A673 (cell line): ENCODE measurements around the gene RAB8B.

Experiments
- CTCF ChIP-seq: fragments of 300-800, 200-600 bp; sonication (generic); conservative IDR thresholded peaks from 2 replicates; pipeline ENCODE4 v1.5.1; 2017; ENCODE audit warnings: low read depth, mild to moderate bottlenecking, antibody characterized with exemption, low read length, moderate library complexity, mixed read lengths
- EZH2 ChIP-seq: fragments of 200-600 bp; sonication (generic); IDR thresholded peaks from 2 replicates; pipeline ENCODE4 v1.6.1; 2017; ENCODE audit warnings: borderline replicate concordance, low read depth, mild to moderate bottlenecking, mixed read lengths, antibody characterized with exemption, low read length; ENCODE audit not compliant: poor library complexity, severe bottlenecking

GRCh38 chr15:63255489-63255990 lies 66.1 kb downstream of the RAB8B start:
- TF ChIP-seq CTCF (no peak), EZH2 (no peak)
